ENCODE data around the gene AMN.

GRCh38 chr14:102922490-102923200, at the start of gene AMN:
- no peak for TF ChIP-seq POLR2A (IDR thresholded peaks at IDR 0.05; ENCODE audit: low read length)
- TF ChIP-seq GATA1 (IDR thresholded peaks at IDR 0.05; ENCODE audit: low read depth, low read length) = no peak

Measured in erythroblast (primary cell).